ENCODE data around the gene CACNA2D1.

CACNA2D1 gene

DNA sequence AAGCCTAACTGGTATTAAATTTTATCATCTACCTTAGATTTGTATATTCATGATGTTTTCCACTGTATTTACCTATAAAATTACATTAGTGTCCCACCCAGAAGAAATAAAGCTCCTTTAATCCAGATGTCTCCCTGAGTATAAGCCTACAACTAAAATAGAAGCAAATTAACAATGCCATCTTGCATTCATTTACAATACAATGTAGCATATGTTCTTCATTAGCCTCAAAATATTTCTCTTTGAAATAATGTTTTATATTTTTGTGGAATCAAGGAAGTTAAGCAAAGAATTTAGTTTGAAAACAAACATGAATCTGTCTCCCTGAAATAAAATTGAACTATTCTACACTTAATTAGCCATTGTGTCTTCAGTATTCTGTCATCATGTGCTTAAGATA, 112.3 kb downstream of the CACNA2D1 start:
- DNase-seq: no peak

DNA sequence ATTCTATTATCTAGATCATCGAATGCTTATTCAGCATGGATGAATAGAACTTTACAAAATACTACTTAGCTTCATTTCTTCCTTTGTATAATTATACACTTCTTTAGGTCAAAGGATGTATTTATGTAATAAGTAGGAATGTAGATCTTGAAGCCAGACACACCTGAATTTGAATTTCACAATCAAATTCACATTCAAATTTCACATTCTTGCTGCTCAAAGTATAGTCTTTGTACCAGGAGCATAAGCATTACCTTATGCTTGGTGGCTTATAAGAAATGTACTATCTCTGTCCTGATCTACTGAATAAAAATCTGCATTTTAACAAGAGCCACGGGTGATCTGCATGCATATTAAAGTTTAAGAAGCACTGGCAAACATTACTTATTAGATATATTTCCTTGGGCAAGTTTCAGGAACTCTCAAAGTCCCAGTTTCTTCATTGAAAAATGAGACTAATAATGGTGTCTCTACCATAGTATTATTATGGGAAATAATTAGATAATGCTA, 112.8 kb downstream of the CACNA2D1 start:
- no peak for DNase-seq

DNA sequence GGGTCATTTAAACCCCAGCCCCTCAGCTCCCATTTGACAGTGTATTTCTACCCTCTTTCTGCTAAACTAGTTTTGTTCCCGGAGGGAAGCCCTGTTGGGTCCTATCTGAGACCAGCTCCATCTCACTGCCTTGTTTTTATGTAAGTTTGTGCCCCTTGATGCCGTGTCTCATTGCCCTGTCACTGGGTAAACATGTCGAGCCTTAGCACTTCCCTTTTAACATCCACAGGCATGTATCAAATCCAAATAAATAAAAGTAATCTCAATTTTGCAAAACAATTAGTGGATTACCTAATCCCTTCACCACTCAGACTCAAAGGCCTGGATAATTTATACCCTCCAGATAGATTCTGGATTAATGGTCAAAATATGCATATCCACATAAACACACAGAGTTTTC, 115.7 kb downstream of the CACNA2D1 start:
- DNase-seq: no peak

DNA sequence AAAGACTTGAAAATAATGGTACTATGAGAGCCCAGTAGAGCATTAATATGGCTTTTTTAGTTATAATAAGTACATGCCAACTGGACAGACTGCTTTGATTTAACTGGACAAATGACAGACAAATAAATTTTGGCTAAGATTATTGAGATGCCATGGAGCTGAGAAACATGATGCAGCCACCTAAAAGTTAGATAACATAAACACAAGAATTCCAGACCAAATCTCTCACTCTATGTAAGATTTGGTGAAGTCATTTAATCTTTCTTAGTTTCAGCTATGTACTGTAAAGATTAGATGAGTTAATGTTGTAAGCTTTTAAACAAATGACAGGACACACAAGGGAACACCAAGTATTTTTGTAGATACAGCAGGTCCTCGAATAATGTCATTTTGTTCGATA, 118.2 kb downstream of the CACNA2D1 start:
- DNase-seq: no peak

DNA sequence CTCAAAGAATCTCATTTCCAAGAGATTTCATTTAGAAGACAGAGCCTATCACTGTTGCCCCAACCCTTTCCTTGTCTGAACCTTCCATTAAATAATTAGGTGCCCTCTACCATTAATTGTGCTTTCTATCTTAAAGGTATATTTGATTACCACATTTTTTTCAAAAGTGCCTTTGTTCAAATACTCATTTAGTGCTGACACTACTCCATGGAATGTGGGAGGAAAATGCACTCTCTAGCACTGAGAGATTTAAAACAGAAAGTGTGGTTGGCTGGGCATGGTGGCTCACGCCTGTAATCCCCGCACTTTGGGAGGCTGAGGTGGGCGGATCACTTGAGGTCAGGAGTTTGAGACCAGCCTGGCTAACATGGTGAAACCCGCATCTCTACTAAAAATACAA, 119.8 kb downstream of the CACNA2D1 start:
- DNase-seq: no peak

DNA sequence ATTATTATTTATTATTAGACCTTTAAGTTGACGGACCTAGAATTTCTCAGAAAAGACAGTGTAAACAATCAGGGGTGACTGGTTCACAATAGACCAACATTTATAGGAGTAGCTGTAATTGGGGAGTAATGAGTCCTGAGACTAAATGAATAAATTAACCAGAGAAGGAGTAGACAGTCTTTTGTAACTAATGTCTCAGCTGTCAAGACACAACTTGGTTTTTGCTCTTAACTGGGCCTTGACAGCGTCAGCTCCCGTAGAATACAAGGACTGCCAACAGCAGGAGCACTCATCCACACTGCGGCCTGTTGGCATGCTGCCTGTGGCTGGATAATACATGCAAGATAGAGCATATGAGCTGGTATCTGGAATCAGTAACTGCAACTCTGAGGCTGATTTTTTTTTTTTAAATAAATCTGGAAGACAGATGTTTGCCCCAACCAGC, 123.9 kb downstream of the CACNA2D1 start:
- DNase-seq: no peak

DNA sequence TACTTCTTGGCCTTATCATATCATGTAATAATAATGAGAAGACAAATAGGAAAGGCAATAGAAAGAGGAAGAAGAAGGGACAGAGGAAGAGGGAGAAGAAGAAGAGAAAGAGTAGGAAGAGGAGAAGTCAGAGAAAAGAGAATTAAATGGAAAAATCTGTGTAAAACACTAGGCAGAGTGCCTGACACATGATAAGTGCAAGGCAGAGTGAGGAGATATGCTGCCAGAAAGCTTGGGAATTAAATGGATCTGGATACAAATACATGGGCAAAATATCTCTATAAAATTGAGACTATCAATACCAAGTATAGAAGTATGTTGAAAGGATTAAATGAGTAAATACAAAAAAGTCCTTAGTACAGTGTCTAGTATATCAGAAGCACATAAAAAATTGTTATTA, 124.8 kb downstream of the CACNA2D1 start:
- DNase-seq: no peak

DNA sequence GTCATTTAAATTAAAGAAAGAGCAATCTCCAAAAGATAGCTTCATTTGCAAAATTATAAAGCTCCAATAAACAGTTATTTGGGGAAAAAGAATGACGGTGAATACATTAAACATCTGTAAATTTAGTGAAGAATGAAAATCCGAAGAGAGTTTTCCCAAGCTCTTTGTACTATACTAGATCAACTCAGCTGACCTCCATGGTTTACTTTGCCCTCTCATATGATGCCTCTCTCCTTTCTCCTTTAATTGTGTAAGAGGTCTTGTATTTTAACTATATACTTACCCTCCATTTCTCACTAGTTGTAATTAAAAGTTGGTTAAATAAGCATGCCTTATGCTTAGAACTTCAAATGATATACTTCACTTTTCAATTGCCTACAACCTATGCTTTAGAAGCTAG, 125.8 kb downstream of the CACNA2D1 start:
- DNase-seq: no peak

DNA sequence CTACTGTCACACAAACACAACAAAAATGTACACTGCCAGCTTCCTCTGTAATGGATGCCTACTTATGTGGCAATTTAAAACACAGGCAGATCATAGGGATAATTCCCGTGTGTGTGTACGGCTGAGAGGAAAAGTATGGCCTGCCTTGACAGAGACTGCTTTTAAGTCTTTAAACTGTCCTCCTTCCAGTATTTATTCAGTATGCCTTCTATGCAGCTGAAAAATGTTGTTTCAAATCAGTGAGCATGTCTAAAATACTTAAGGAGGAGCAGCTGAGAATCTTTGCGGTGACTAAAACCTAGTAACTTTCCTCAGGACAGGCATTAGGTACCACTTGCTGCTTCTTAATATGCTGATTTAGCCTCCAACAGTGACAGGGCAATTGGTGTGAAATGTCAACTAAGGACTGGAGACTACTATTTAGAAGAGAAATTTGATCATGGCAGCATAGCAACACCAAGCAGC, 126.3 kb downstream of the CACNA2D1 start:
- DNase-seq: no peak

DNA sequence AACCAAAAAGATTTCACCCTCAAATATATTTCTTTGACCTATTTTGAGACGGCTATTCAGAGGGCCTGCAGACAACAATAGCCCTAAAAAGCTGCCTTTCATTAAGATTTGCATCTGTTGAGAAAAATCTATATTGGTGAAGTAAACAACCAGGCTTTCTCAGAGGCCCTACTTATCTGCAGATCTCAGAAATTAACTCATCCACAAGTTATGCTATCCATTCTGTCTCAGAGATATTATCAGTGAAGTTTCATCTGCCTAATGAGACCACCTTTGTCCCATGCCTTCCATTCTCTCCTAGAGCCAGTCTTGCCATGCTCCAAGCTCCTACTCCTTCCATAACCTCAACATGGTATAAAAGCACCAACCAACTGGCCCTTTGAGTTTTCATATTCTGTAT, 130.3 kb downstream of the CACNA2D1 start:
- DNase-seq: no peak

DNA sequence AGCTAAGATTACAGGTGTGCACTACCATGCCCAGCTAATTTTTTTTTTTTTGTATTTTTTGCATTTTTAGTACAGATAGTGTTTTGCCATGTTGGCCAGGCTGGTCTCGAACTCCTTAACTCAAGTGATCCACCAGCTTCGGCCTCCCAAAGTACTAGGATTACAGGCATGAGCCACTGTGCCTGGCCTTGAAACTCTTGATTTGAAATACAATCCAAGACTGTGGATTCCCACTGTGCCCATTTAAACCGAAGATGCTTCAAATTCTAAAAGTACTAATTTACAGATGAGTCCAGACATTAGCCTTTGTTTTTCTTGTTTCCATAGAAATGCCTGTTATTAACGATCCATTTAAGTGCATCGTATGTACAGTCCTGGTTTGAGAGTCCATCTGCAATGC, 130.9 kb downstream of the CACNA2D1 start:
- no peak for DNase-seq

DNA sequence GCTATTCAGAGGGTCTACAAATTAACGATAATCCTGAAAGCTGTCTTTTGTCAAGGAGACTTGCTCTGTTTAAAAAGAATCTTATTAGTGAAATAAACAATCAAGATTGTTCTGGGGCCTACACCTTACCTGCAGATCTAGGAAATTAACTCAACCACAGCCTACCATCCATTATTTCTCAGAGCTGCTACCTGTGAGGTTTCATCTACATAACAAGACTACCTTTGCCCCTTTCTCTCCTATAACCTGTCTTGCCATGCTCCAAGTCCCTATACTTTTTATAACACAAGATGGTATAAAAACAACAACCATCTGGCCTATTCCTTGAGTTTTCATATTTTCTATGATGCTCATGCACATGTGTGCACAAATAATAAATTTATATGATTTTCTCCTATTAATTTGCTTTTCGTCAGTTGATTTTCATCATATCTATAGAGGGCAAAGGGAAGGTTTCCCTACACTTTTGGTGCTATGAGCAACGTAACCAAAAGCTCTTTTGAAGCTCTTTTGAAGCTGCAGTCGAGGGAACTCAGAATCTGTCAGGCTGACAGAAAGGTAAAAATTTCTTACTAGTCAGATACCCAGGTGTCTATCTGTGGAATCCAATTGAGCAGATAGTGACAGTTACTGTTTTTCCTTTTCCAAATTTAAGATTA, 138.1 kb downstream of the CACNA2D1 start:
- DNase-seq: no peak

DNA sequence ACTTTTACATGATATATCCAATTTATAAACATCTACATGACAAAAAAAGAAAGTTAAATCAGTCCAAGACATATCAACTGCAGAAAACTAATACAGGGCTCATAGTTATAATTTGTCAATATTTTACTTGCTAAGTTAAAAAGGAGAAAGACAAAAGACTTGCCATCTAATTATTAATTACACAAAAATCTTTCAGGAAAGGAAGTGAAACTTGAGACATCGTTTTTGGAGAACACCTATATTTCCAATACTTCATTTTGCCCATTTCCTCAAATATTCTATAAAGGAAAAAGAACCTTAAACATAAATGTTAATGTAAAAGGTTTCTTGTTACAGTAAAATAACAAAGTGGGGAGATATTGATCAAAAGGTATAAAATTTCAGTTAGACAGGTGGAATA, 148.7 kb downstream of the CACNA2D1 start:
- DNase-seq: no peak

DNA sequence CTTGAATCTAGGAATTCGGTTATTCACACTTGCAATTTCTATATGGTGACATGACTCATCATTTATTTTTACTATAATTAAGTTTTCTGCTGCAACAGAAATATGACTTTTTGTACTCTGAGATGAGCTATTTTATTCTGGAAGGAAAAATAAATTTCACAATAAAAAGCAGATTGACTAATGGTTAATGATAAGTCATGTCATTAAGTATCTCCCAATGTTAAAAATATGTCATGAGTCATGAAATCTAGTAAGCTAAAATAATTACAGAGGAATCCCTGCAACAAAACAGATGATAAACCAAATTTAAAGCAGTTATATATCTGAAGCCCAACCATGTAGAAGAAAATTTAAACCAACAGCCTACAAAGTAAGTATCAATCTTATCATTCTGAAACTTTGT, 149.2 kb downstream of the CACNA2D1 start:
- DNase-seq: no peak

DNA sequence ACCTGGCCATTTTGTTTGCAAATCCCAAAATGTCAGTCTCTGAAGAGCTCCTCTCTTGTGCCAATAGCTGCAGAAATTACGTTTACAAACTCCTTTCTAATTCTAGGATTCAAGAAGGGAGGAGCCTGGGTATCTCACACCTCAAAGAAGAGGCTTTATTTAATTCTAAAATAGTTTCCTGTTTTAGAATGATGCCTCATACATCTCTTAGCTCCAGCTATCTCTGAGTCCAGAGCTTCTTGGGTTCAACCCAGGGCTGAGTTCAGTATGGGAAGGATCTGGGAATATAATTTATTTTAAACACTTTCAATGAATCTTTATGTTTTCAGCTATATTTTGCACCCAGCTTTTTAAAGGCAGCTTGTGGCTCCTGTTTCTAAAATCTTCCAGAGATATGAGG, 150.1 kb downstream of the CACNA2D1 start:
- DNase-seq: no peak

DNA sequence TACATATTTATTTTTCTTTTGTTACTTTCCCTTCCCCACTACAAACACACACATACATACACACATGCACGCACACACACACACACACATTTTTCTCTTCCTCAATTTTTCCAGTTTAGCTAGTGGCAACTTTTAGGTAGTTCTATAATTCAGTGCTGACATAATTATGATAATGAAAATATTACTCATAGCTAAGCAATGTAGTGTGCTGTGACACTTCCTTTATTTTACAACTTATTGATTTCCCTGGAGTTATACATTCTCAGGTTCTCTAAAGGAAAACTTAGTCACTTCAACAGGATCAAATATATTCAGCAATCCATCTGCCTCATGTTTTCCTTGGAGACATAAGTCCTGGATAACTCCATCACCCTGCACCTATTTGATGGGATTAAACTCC, 151.6 kb downstream of the CACNA2D1 start:
- DNase-seq: no peak

DNA sequence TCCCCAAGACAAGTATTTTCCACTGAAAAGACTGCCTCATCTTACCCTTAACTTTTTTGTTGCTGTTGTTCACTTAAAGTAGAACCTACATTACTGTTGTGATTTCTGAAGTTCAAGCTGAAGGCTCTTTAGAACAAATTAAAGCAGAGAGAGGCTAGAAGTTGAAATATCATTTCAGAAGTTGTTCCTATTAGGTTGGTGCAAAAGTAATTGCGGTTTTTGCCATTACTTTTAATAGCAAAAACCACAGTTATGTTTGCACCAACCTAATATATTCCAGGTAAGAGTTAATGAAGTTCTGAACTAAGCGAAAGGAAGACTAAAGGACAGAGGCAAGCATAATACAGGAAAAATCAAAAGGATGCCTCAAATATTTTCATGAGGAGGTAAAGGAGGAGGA, 153.7 kb downstream of the CACNA2D1 start:
- DNase-seq: no peak

DNA sequence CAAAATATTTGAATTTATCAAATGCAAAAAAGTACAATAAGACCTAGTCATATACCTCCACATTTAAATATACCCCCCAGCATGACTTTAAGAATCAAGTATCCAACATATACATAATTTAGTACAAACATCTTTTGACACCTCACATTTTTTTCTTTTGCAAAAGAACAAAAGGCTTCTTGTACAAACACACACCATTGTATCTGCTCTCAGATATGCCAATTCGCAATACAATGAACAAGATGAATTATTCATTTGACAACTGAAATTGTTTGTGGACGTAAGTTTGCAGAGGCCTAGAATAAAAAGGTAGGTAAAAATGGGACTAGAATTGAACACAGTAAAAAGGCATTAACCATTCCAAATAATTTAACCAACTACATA, 154.4 kb downstream of the CACNA2D1 start:
- no peak for DNase-seq

DNA sequence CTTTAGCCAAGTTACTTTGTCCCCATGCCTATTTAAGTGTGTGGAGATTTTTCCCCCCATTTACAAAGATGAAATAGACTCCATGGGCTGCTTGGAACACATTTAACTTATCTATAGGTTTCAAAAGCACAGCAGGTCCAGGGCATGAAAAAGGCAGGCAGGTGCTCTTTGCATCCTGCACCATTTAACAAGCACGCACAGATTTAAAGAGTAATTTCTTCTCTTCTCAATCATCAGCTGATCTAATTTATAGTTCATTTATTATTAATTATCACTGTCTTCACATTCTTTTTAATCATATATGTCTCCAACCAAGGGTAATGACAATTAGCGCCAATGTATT, 156.8 kb downstream of the CACNA2D1 start:
- no peak for DNase-seq

DNA sequence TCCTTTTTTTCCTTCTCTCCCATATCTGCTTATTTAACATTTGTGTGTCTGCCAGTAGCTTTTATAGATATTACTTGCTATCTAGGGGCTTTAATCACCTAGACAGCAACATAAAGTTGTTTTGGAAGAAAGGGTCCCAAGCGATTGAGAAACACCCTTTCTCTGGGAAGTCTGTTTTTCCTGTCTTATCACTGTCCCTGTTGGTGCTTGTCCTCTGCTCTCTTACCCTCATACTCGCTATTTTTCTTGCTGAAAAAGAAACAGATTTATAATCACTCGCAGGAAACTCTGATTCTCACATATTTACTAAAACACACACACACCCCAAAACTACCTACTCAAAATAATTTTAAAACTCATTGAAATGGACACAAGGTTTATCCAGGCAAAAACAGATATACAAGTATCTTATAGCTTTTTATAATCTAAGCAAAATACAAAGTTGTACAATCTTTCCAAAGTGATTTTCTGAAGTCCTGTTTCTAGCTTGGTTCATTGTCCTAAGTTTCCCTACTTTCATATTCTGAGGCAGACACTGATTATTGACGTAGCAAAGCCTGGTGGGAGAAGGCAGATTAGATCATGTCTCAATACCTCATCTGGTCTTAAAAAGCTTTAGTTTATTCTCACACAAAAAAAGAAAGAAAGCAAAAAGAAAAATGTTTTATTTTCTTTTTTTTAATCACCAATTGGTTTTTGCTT, 157.3 kb downstream of the CACNA2D1 start:
- DNase-seq: no peak

DNA sequence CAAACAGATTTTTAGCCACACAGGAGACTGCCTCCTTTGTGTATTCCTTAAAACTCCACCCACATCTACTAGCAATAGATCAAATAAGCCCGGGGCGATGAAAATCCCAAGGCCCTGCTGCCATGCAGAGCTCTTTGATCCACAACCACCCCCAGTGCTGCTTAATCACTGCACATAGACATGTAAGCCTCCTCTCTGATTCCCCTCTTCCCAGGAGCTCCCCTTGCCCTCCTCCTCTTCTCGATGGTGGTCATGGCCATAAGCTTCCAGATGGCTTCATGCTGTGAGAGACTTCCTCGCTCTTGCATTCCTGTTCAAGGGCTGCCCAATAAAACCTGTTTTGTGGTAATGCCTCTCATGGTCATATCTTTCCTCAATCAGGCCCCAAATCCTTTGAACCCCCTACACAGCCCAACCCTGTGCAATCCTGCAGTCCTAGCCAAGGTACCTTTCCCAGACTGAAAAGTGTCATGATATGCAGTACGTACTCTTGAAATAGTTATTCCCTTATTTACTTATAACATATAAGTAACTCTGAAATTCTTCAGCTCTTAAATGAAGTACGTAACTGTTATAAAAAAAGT, 158.5 kb downstream of the CACNA2D1 start:
- no peak for DNase-seq

DNA sequence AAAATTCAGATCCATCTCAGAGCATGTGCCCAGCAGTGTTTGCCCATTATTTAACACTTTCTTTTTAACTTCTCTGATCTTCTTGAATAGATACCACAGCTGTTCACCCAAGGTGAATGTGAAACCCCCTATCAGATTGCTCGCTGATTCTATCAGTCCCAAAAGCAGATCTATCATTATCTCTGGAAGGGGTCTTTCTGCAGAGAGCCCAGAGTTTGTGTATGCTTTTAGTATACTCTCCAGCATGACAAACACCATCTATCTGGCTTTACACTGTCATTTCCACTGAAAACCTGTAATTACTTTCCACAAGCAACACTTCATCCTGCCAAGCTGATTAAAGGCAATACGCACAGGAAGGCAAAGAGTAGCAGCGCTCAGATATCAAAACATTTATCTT, 168.2 kb downstream of the CACNA2D1 start:
- no peak for DNase-seq

DNA sequence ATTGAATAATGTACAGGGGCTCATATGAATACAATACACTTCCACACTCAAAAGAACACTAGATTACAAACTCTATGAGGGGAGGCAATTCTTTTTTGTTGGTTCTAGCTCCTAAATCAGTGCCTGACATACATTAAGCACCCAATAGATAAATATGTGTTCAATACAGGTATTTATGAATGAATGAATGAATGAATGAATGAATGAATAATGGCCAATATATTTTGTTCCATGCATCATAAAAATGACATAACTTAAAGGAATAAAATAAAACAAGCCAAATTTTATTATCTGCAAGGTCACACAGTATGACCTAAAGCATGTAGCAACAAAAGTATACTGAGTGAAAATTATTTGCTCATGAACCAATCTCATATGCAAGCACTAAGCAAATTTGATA, 168.9 kb downstream of the CACNA2D1 start:
- DNase-seq: no peak

DNA sequence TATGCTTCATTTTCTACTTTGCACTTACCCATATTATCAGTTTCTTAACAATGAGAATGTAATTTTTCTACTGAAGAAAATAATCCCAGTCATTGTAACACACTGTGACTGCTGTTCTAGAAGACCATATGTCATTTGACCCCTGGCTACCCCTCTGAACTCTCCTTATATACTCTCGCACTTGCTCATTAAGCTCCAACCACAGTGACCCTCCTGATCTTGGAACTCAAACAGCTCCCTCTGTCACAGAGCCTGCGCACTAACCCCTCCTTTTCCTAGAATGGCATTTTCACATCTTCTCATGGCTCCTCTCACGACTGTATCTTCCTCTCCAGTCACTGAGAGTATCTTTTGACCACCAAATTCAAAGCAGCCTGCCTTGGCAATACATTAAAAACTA, 169.7 kb downstream of the CACNA2D1 start:
- no peak for DNase-seq

Measured in GDM1 (cell line).